ENCODE measurements around the gene ARHGAP24.

The ARHGAP24 gene

GRCh38 chr4:85686398-85686797 lies 211.4 kb downstream of the ARHGAP24 start:
- CTCF ChIA-PET = no interaction called here
- DNase-seq (ENCODE audit: extremely low spot score) = no peak
- TF ChIP-seq FOXM1 (IDR thresholded peaks at IDR 0.05; ENCODE audit: borderline replicate concordance) = no peak
- no peak for TF ChIP-seq SUZ12 (IDR thresholded peaks at IDR 0.05)
- no peak for TF ChIP-seq FOXK2 (IDR thresholded peaks at IDR 0.05)
- TF ChIP-seq HDGF (IDR thresholded peaks at IDR 0.05; ENCODE audit: borderline replicate concordance) = no peak
- TF ChIP-seq SP1 (IDR thresholded peaks at IDR 0.05) = no peak
- no peak for TF ChIP-seq FOXA1 (IDR thresholded peaks at IDR 0.05)
- TF ChIP-seq ARNT (IDR thresholded peaks at IDR 0.05) = no peak
- TF ChIP-seq PKNOX1 (IDR thresholded peaks at IDR 0.05) = no peak
- no peak for TF ChIP-seq NFRKB (IDR thresholded peaks at IDR 0.05)
- TF ChIP-seq TARDBP (IDR thresholded peaks at IDR 0.05) = no peak
- no peak for TF ChIP-seq BHLHE40 (IDR thresholded peaks at IDR 0.05; ENCODE audit: borderline replicate concordance)
- no peak for TF ChIP-seq ZNF384 (IDR thresholded peaks at IDR 0.05)
- no peak for TF ChIP-seq LEF1 (IDR thresholded peaks at IDR 0.05; ENCODE audit: borderline replicate concordance)
- TF ChIP-seq L3MBTL2 (conservative IDR thresholded peaks at IDR 0.05) = no peak
- POLR2A ChIA-PET = no interaction called here

DNA sequence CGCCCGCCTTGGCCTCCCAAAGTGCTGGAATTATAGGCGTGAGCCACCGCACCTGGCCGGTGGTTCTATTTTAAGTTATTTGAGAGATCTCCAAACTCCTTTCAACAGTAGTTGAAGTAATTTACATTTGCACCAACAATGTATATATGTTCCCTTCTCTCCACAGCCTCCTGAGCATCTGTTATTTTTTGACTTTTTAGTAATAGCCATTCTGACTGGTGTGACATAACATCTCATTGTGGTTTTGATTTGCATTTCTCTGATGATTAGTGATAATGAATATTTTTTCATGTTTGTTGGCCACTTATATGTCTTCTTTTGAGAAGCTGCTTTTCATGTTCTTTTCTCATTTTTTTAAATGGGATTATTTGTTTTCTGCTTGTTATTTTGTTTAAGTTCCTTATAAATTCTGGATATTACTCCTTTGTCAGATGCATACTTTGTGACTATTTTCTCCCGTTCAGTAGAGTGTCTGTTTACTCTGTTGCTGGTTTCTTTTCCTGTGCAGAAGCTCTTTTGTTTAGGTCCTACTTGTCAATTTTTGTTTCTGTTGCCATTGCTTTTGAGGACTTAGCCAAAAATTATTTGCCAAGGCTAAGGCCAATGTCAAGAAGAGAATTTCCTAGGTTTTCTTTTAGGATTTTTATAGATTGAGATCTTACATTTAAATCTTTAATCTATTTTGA lies 213.2 kb downstream of the ARHGAP24 start:
- ChIA-PET CTCF (no interaction called here), POLR2A (no interaction called here)
- DNase-seq (ENCODE audit: extremely low spot score) = no peak
- no peak for TF ChIP-seq FOXK2 (IDR thresholded peaks at IDR 0.05)
- TF ChIP-seq LEF1 (IDR thresholded peaks at IDR 0.05; ENCODE audit: borderline replicate concordance) = no peak
- TF ChIP-seq FOXM1 (IDR thresholded peaks at IDR 0.05; ENCODE audit: borderline replicate concordance) = no peak
- TF ChIP-seq ZNF384 (IDR thresholded peaks at IDR 0.05) = no peak
- no peak for TF ChIP-seq SP1 (IDR thresholded peaks at IDR 0.05)
- no peak for TF ChIP-seq PKNOX1 (IDR thresholded peaks at IDR 0.05)
- no peak for TF ChIP-seq NFRKB (IDR thresholded peaks at IDR 0.05)
- TF ChIP-seq ARNT (IDR thresholded peaks at IDR 0.05) = no peak
- TF ChIP-seq FOXA1 (IDR thresholded peaks at IDR 0.05) = no peak
- TF ChIP-seq CTBP1 (IDR thresholded peaks at IDR 0.05; ENCODE audit: borderline replicate concordance) = no peak
- TF ChIP-seq SUZ12 (IDR thresholded peaks at IDR 0.05) = no peak
- TF ChIP-seq BHLHE40 (IDR thresholded peaks at IDR 0.05; ENCODE audit: borderline replicate concordance) = no peak
- TF ChIP-seq L3MBTL2 (conservative IDR thresholded peaks at IDR 0.05) = no peak
- no peak for TF ChIP-seq ELF4 (IDR thresholded peaks at IDR 0.05)
- no peak for TF ChIP-seq TARDBP (IDR thresholded peaks at IDR 0.05)

- ChIA-PET POLR2A (no interaction called here), CTCF (no interaction called here)
- TF ChIP-seq TARDBP (IDR thresholded peaks at IDR 0.05) = no peak
- no peak for TF ChIP-seq FOXM1 (IDR thresholded peaks at IDR 0.05; ENCODE audit: borderline replicate concordance)
- TF ChIP-seq ZNF384 (IDR thresholded peaks at IDR 0.05) = no peak
- TF ChIP-seq FOXK2 (IDR thresholded peaks at IDR 0.05) = no peak
Observed at GRCh38 chr4:85696661-85697060, 221.7 kb downstream of the ARHGAP24 start.

GRCh38 chr4:85697854-85698253 lies 222.9 kb downstream of the ARHGAP24 start:
- CTCF ChIA-PET = no interaction called here
- POLR2A ChIA-PET = no interaction called here
- TF ChIP-seq CTBP1 (IDR thresholded peaks at IDR 0.05; ENCODE audit: borderline replicate concordance) (no peak), FOXA1 (IDR thresholded peaks at IDR 0.05) (no peak), L3MBTL2 (conservative IDR thresholded peaks at IDR 0.05) (no peak), TARDBP (IDR thresholded peaks at IDR 0.05) (no peak), NFRKB (IDR thresholded peaks at IDR 0.05) (no peak), FOXK2 (IDR thresholded peaks at IDR 0.05) (no peak), SP1 (IDR thresholded peaks at IDR 0.05) (no peak), ZNF384 (IDR thresholded peaks at IDR 0.05) (no peak), HDGF (IDR thresholded peaks at IDR 0.05; ENCODE audit: borderline replicate concordance) (no peak), LEF1 (IDR thresholded peaks at IDR 0.05; ENCODE audit: borderline replicate concordance) (no peak), ELF4 (IDR thresholded peaks at IDR 0.05) (no peak), PKNOX1 (IDR thresholded peaks at IDR 0.05) (no peak), BHLHE40 (IDR thresholded peaks at IDR 0.05; ENCODE audit: borderline replicate concordance) (no peak), SUZ12 (IDR thresholded peaks at IDR 0.05) (no peak), ARNT (IDR thresholded peaks at IDR 0.05) (no peak), FOXM1 (IDR thresholded peaks at IDR 0.05; ENCODE audit: borderline replicate concordance) (no peak)
- no peak for DNase-seq (ENCODE audit: extremely low spot score)

More at GRCh38 chr4:85696661-85697060, 221.7 kb downstream of the ARHGAP24 start:
- DNase-seq (ENCODE audit: extremely low spot score) = no peak

GRCh38 chr4:85700362-85700761 lies 225.4 kb downstream of the ARHGAP24 start:
- CTCF ChIA-PET = no interaction called here
- DNase-seq (ENCODE audit: extremely low spot score) = no peak
- POLR2A ChIA-PET = no interaction called here
- no peak for TF ChIP-seq ZNF384 (IDR thresholded peaks at IDR 0.05)
- TF ChIP-seq ARNT (IDR thresholded peaks at IDR 0.05) = no peak
- TF ChIP-seq NFRKB (IDR thresholded peaks at IDR 0.05) = no peak
- no peak for TF ChIP-seq CTBP1 (IDR thresholded peaks at IDR 0.05; ENCODE audit: borderline replicate concordance)
- no peak for TF ChIP-seq LEF1 (IDR thresholded peaks at IDR 0.05; ENCODE audit: borderline replicate concordance)
- no peak for TF ChIP-seq PKNOX1 (IDR thresholded peaks at IDR 0.05)
- TF ChIP-seq FOXA1 (IDR thresholded peaks at IDR 0.05) = no peak
- no peak for TF ChIP-seq L3MBTL2 (conservative IDR thresholded peaks at IDR 0.05)
- no peak for TF ChIP-seq SUZ12 (IDR thresholded peaks at IDR 0.05)
- no peak for TF ChIP-seq HDGF (IDR thresholded peaks at IDR 0.05; ENCODE audit: borderline replicate concordance)
- no peak for TF ChIP-seq FOXK2 (IDR thresholded peaks at IDR 0.05)
- no peak for TF ChIP-seq SP1 (IDR thresholded peaks at IDR 0.05)
- no peak for TF ChIP-seq FOXM1 (IDR thresholded peaks at IDR 0.05; ENCODE audit: borderline replicate concordance)
- TF ChIP-seq ELF4 (IDR thresholded peaks at IDR 0.05) = no peak
- no peak for TF ChIP-seq BHLHE40 (IDR thresholded peaks at IDR 0.05; ENCODE audit: borderline replicate concordance)
- TF ChIP-seq TARDBP (IDR thresholded peaks at IDR 0.05) = no peak
